Activated CD4-positive, alpha-beta T cell treated with anti-CD3 and anti-CD28 coated beads, Interleukin-2, Interleukin-4, amounts not matched to agents 100 ng/mL and 50 ng/mL, durations not matched to agents 16 hours and 8 hours (primary cell): ENCODE data around the gene ALK.
A peak's percentile ranks its signal among the peaks of the same experiment; 100 is the strongest.

Source experiments
- DNase-seq: peaks from one replicate; pipeline ENCODE4 v3.0.0-alpha.2; 2020; ENCODE audit warnings: low spot score

The ALK gene

DNA sequence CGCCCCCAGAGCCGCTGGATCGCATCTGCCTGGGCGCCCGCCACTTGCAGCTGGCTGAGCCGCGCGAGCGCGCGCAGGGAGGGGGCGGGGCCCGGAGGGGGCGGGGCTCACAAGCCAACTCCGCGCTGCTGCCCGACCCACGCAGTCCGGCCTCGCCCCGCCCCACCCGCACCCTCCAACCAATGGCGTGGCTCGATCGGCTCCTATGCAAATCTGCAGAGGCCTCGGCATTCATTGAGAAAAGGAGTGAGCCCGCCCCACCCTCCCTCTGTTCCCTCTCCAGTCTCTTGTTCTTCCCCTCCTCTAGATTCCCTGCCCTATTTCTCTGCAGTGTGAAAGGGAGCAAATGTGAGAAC, at the start of gene ALK:
Gene ALK, minus strand, starts transcription at position 27 of the 356 bp plus-strand sequence. CDS start 927 bp downstream, outside the sequence.
- peak; percentile 63 for DNase-seq

DNA sequence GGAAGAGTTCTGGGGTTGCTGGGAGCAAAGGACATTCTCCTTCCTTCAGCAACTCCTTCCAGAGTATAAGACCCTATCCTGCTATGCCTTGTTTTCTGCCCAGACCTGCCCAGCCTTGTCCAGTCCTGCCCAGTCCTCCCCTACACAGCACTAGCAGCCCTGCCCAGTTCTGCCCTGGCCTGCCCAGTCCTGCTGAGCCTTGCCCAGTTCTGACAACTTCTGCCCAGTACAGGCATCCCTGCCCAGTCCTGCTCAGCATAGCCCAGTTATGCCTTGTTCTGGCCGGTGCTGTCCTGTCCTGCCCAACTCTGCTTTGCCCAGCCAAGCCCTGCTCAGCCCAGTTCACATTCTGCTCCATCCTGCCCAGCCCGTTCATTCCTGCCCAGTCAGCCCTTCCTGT, 44.9 kb upstream of the ALK start:
- DNase-seq, result no peak

DNA sequence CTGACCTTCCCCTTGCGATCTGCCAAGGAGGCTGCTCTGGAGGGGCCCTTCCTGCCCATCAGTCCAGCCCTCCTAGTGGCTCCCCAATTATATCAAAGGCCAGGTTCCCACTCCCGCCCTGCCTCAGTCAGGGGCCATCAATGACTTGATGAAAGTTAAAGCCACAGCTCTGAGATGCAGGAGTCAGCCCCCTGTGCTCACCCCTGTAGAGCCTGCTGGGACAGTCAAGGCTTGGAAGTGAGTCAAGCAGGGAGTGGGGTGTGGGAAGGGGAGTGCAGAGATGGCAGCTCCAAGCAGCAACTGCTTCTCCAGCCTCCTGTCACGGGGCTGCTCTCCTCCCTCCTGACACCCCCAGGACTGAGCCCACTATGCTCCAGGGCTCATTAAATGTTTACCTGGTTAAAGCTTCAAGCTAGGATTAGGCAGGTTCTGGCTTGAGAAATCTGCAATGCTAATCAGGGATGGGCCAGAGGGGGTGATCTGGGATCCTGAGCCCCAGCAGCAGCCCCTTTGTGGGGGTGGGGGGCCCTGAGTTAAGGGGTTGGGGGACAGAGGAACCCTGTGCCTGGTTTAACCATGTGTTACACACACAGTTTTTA, 42.7 kb upstream of the ALK start:
- DNase-seq, result no peak

DNA sequence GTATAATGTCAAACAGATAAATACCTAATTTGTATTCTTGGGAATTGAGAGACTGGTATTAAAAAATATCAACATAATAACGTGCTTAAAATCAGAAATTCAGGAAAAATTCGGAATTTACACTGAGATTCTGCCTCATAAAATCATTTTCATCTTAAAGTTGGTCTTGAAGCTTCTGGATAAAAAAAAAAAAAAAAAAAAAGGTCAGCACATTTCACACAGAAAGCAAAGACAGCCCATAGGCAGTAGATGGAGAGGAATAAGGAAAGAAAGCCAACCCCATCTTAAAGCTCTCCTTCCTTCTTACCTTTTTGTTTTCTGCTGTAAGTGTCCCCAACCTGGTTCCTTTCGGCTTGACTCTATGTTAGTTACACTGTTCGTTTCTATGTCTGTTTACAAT, 41.5 kb upstream of the ALK start:
- DNase-seq, result no peak

DNA sequence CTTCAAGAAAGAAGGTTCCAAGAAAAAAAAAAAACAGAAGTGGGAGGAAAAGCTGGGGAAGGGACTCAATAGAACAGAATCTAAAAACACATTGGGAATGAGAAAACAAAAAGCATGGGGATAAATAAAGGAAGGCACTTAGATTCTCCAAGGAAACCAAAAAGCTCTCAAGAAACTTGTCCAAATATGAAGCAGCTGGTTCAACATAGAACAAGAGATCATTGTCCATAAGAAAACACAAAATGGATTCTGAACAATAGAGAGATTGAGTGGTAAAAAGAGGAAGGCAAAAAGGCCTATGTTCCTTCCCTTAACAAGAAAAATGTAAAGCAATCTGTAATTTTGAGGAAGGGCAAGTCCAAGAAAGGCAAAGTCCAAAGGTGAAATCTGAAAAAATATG, 32.9 kb upstream of the ALK start:
- DNase-seq, result no peak

DNA sequence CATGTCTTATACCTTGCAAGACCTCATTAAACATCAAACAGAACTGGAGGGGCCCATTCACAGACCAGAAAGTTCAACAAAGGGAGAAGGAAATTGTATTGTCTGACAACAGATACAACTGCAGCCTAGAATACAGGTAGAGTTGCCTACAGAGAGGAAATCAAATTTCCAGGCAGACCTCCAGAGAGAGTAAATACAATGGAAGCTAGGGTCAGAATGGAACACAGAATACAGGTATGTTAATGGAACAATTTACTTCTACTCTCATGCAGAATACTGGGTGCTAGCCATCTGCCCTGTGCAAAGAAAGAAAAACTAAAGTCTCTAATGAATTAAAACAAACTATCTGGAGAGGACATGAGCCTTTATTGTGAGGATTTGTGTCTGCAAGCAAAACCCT, 31.6 kb upstream of the ALK start:
- no peak for DNase-seq

DNA sequence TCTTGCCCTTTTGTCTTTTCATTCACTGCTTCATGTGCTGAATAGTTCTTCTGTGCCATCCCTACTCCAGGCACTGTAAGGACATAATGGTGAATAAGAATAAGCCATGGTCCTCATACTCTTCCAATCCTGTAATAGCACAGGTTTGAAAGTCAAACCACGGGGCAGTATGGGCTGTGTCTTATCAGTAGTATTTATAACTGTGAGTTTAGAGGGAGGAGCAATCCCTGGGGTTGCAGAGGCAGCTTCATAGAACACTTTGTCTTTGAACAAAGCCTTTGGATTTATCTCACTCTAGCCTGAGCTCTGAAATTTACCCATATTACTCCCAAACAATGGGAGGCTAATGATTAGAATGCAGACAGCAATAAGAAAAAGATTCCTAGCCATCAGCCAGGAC, 30.2 kb upstream of the ALK start:
- no peak for DNase-seq

DNA sequence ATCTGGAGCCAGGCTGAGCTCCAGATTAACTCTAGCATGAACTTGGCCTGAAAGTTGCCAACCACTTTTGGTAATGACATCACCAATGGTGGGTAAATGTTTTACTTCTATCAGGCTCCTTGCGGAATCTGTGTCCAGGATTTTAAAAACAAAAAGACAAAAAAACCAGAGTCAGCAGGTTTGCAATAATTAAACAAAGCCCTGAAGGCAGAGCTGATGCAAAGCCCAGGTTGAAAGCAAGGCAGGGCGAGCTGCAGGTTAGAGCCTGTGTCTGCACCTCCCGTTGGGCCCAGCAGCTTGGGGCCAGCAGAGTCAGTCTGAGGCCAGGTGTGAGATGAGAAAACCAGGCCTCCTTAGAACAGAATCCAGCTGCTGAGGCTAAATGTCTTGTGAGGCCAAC, 29.1 kb upstream of the ALK start:
- no peak for DNase-seq

DNA sequence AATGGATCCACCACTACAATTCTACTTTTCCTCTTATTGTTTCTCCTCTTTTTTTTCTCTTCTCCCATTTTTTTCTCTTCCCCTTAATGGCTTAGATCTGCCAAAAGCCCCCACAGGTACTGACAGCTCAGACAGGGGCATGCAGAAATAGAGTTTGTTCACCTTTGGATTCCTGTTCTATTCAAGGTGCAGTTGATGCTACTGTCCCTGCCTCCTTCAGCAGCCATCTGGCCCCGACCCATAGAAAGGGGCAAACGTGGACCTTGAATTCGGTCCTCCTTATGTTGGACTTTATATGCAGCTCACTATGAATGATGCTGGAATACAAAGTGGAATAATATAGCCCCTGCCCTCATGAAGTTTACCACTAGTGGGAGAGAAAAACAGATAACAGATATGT, 27.7 kb upstream of the ALK start:
- DNase-seq, result no peak

DNA sequence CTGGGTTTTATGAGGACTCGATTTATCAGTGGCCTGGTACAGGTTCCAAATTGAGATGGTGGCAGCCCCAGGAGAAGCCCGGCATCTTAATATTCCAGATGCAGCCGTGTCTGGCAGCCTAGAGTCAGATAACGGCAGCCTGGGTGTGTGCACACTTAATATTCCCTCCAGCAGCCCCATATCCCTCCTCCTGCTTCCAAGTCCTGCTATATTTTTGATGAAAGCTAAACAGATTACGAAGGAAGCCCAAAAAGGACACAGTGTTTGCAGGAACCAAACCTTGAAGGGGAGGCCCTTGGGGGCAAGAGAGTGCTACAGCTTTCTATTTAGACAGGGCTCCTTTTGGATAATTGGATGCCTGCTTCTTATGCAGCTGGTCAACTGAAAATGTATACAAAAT, 25.1 kb upstream of the ALK start:
- no peak for DNase-seq

DNA sequence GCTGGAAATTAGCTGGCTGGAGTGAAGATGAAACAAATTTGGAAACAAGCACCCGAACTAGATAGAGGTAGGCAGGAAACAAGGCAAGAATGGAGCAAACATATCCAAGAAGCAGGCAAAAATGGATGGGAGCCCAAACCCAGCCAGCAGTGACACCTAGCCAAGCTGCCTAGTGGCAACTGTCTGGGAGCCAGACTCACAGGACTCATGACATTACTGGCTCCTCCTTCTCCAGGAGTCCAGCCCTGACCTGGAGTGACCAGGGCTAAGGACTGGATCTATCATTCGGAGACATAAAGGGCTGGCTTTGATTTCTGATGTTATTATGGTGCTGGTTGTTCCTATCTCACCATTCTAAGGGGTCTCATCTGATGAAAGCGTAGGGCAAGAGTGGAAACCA, 21.3 kb upstream of the ALK start:
- no peak for DNase-seq

DNA sequence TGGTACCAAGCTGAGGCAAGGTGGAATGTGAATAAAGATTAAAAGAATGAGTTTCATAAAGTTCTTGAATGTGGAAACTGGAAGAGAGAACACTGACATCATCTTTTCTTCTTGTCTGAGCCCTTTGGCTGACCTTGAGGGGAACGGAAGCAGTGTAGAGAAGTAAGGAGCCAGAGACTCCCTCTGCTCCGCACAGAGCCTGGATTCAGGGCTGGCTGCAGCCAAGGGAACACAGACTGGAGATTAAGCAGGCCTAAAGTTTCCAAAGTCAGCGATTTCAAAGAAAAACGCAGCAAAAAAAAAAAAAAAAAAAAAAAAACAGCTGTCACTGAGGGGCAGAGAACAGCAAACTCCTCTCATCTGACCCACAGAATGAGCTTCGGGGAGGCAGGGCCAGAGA, 19.3 kb upstream of the ALK start:
- DNase-seq, result no peak

DNA sequence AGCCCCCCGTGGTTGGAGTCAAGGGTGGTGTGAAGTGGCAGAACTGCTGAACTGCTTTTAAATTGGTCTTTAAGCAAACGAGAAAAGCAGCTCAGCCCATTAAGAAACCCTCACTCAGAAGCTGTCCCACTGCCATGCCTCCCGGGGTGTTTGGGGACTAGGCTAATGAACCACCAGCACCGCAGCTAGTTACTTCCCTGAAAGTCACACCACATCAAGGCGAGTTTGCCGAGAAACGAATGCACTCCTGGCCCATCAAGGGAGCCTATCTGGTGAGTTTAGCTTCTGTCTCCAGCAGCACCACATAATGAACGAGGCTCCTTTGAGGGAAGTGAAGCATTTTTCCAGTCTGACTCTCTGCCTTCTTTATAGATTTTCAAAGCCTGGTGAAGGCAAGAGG, 14.6 kb upstream of the ALK start:
- DNase-seq, result no peak

DNA sequence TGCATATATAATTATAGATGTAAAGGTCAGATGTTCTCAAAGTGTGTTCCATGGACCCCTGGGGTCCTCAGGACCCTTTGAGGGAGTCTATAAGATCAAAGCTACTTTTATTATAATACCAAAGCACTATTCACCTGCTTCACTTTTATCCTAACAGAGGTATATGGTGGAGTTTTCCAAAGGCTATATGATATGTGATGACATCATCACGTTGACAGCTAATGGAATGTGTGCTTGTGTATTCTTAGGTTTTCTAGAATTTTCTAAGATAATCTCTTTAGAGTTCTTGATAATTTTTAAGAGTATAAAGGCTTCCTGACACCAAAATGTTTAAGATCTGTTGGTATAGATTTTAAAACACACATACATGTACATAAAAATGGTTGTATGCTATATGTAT, 10.4 kb upstream of the ALK start:
- no peak for DNase-seq

DNA sequence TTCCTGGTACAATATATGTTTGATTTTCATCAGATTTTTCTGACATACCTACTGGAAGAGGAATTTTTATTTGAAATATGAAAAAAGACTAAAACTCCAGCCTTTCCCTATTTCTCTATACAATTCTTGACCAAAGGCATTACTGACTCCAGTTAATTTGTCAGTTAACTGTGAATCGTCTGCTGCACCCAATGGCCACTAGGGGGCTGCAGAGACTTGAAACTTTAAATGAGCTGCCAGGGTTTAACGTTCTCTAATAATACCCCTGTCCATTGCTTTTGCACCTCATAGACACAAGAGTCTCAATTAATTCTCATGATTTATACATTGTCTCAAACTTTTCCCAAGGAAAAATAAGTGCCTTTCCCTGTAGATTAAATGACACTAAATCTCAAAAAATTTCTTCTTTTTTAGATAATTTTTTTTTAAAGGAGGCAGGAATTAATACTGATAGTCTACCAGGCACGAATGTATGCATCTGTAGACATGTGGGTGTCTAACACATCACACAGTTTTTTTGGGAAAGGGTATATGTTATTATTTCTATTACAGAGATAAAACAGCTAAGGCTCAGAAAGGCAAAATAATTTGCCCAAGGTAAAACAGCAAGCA, 1.8 kb upstream of the ALK start:
- peak; percentile 56 for DNase-seq

DNA sequence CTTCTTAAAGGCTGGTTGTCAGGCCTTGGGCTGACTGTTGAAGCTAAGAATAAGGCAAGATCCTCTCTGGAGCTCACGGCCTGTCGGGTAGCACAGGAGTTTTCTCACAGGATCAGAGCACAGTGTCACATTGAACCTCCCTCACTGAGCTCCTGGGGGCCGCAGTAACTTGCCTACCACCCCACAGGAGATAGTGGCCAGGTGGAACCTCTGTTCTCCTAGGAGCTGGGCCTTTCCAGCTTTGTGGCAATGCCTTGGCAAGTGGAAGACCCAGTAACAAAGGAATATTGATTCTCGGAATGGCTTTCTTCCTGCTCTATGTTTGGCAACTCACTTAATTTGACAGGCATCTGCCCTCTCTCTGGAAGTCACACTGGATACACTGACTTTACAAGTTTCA, 1.2 kb upstream of the ALK start:
- no peak for DNase-seq

DNA sequence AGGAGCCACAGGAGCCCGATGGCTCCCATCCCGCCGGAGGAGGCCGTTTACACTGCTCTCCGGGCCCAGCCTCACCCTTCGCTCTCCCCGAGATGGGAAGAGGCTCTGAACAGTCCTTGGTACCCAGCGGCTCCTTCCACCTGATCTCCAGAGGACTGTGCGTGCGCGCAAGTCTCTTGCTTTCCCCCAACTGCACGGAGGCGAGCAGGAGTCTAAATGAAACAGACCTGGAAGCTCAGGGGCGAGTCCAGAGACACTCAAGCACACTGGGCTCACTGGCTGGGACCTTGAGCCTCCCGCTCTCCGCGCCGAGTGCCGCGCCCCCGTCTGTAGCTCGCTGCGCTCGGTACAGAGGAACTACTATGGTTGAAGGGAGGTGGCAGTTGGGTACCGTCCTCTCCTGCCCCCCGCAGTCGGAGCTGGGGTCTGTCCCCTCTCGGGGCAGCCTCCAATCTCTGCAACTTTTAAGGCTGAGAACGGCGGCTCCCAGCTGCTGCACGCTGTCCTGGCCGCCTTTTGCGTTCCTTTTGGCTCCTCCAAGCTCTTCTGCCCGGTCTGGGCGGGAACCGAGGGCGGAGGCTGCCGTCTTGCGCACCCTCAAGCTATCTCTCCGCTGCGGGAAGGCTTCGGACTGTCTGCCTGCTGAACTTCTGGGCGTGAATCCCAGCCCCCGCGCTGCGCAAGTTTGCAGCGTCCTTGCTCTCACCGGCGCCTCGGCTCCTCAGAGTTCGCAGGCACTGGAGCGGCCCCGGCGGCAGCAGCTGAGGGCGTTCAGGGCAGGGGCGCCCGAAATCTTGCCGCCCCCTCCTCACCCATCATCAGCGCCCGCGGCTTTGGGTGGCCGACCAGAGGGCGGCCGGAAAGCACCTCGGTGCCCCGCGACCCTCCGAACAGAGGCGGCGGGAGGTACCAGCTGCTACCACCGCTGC, 491 bp downstream of the ALK start:
- DNase-seq, result no peak

DNA sequence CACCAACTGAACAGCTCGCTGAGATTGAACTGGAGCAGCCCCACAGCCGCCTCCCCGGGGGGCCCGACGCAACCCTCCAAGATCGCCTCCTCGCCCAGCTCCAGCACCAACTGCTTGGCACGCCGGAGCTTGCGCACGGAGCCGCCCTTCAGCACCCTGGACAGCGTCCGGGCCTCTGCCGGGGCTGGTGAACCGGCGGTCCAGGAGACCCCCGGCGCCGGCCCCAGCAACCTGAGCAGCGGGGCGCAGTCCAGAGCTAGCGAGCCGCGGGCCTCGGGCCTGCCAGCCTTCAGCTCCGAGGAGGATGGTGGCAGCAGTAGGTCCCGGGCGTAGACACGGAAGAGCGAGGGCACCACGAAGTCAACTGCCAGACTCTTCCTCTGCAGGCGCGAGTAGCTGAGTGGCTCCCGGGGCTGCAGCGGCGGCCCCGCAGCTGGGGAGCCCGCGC, 1.2 kb downstream of the ALK start:
- peak; percentile 33 for DNase-seq

DNA sequence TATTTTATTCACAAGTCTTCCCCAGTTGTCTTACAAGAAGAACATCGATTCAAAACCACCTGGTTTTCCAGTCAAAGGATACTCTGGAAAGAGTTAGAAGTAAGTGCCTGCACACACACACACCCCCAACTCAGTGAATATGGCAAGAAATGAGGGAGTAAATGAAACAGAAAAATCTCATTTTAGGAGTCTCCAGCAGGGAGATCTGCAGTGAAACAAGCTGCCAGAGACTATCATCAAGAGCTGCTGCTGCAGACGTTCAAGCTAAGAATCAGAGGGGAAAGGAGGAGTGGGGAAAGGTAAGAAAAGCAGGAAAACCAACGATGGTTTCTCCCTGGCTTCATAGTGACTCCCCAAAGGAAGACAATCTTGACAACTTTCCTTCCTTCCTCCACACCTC, 2.4 kb downstream of the ALK start:
- DNase-seq, result no peak

DNA sequence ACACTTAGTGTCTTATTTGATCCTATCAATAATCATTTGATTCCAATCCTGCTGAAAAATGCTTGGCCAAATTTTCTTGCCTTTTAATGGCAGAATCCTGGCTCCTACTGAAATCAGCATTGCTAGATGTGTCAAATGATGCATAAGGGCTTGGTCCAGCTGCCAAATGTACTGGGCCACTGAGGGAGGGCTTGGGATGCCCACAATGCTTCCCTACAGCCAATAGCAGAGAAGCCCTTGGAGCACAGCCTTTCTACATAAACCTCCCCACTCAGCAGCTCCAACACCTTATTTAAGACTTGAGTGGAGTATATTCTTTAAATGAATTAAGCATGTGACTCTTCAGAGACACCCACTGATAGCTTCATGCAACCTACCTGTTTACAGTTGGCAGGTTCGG, 3.6 kb downstream of the ALK start:
- DNase-seq, result no peak

DNA sequence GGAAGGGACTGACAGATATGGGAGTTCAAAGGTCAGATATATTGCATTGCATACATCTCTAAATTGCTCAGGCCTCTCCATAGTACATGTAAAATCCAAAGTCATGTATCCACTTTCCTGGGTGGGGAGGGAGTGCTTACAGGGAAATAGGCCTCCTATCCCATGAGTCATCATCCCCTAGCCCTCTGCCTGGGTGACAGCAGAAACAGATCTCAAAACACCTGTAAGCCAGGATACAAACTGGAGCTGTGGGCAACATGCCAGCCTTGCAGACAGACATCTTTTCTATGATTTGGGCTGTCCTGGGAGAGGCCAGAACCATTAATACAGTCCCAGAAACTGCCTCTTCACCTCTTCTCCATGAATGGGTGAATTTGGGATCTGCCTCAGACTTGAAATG, 4.8 kb downstream of the ALK start:
- no peak for DNase-seq

DNA sequence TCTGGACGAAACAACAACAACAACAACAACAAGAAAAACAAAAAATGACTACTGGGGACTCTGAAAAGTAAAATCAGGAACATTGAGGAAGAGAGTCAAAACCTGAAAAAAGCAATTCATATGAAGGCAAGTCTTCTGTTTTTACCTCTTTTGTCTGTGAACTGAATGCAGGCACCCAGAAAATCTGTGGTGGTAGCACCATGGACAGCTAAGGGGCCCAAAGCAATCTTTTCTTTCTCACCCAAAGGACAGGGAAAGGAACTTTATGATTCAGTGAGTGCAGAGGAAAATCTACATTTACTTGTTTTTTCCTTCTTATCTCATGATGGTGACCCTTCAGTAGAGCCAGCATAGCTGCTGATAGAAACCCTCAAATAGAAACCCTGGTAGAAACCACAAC, 10.4 kb downstream of the ALK start:
- DNase-seq, result no peak

DNA sequence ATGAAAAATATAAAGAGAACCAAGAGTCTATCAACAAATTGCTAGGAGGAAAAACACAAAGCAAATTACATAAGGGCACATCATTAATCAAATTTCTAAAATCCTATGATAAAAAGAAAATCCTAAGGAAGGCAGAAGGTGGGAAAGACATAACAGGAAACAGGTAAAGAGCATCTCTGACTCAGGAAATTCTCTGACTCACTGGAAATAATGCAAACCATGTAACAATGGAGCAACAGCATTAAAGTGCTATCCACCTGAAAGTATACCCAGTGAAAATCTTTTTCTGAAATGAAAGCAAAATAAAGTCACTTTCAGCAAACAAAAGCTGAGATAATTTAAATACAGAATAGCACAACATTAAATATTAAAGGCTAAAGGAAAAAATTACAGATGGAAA, 10.9 kb downstream of the ALK start:
- no peak for DNase-seq
